Activated CD8-positive, alpha-beta T cell treated with anti-CD3 and anti-CD28 coated beads for 36 hours (primary cell): ENCODE data around the gene NACA. TPM values are rescaled to one million over a fixed set of nuclear protein-coding genes. Genes with fewer than 3 reads are reported as not detected.
A peak's percentile ranks its signal among the peaks of the same experiment; 100 is the strongest.

Experiments
- ATAC-seq: fragments of 200-7000 bp; cut with Tn5 transposase; one replicate; pipeline ENCODE4 v1.10.0; 2021; ENCODE audit warnings: mild to moderate bottlenecking, moderate library complexity
- CTCF ChIA-PET: fragments of 350-600 bp; sonication (Branson Sonifier 250); formaldehyde crosslinking; loops from one replicate; lab custom pipeline; 2021; ENCODE audit warnings: antibody characterized with exemption; lab: Charles Lee
- POLR2A ChIA-PET: fragments of 350-600 bp; sonication (Branson Sonifier 250); formaldehyde crosslinking; loops from one replicate; lab custom pipeline; 2021; ENCODE audit warnings: antibody characterized with exemption; lab: Charles Lee
- DNase-seq: peaks from one replicate; pipeline ENCODE4 v3.0.0-alpha.2; 2020
- H3K27ac Mint-ChIP-seq: one replicate; pipeline ENCODE4 v1.8.0; 2021; ENCODE audit warnings: mild to moderate bottlenecking, mixed read lengths
- H3K27me3 Mint-ChIP-seq: one replicate; pipeline ENCODE4 v1.8.0; 2021; ENCODE audit warnings: mixed read lengths
- H3K36me3 Mint-ChIP-seq: one replicate; pipeline ENCODE4 v1.8.0; 2021; ENCODE audit warnings: low read depth, mixed read lengths
- H3K4me1 Mint-ChIP-seq: one replicate; pipeline ENCODE4 v1.8.0; 2021; ENCODE audit warnings: low read depth, mixed read lengths
- H3K4me3 Mint-ChIP-seq: one replicate; pipeline ENCODE4 v1.8.0; 2021; ENCODE audit warnings: mild to moderate bottlenecking, moderate library complexity, mixed read lengths
- H3K9me3 Mint-ChIP-seq: one replicate; pipeline ENCODE4 v1.8.0; 2021; ENCODE audit warnings: mixed read lengths
- CTCF ChIP-seq: fragments of 200-600 bp; IDR thresholded peaks from one replicate; pipeline ENCODE4 v1.8.0; 2022; ENCODE audit warnings: antibody characterized with exemption, mild to moderate bottlenecking
- intact Hi-C: fragments of 100-400 bp; cut with micrococcal nuclease; formaldehyde crosslinking; loops from one replicate; pipeline ENCODE4 v1.10.0; 2022
- total RNA-seq, 2 experiments: library from RNA; stranded (reverse); gene quantifications; one replicate each; pipeline ENCODE4 v1.2.3, GENCODE V29; 2021

The NACA gene
- total RNA-seq, 2 experiments from 2014 or later, result 1,203 to 1,221 TPM

GRCh38 chr12:56724701-56724971 lies 463 bp downstream of the NACA start:
- H3K4me1 Mint-ChIP-seq, result peaks cover 47% of the 10 kb centered on the region
- peak overlapping the region; percentile 99 for H3K27ac Mint-ChIP-seq
- H3K36me3 Mint-ChIP-seq, result peaks cover 75% of the 10 kb centered on the region
- DNase-seq, result no peak
- intact Hi-C loops, result loop anchor here (5.0 to 10.0 kb wide), 2 partner anchors 37 to 80 kb away; partner anchors contain the start of genes ATP5F1B and PTGES3
- ATAC-seq, result no peak
- H3K4me3 Mint-ChIP-seq, result peak overlapping the region; percentile 98
- ChIA-PET CTCF (interaction anchor here (0.8 kb wide), 1 partner anchor 88 kb away, joined by 3 read pairs; no protein-coding TSS in a partner anchor), POLR2A (interaction anchor here (1.1 to 4.3 kb wide), 6 partner anchors 8 to 79 kb away, joined by 3 to 45 read pairs (median 20); partner anchors contain the start of genes ATP5F1B and PTGES3)
- TF ChIP-seq CTCF, result no peak
- H3K9me3 Mint-ChIP-seq, result no peaks in the 10 kb centered on the region
- no peaks in the 10 kb centered on the region for H3K27me3 Mint-ChIP-seq

DNA sequence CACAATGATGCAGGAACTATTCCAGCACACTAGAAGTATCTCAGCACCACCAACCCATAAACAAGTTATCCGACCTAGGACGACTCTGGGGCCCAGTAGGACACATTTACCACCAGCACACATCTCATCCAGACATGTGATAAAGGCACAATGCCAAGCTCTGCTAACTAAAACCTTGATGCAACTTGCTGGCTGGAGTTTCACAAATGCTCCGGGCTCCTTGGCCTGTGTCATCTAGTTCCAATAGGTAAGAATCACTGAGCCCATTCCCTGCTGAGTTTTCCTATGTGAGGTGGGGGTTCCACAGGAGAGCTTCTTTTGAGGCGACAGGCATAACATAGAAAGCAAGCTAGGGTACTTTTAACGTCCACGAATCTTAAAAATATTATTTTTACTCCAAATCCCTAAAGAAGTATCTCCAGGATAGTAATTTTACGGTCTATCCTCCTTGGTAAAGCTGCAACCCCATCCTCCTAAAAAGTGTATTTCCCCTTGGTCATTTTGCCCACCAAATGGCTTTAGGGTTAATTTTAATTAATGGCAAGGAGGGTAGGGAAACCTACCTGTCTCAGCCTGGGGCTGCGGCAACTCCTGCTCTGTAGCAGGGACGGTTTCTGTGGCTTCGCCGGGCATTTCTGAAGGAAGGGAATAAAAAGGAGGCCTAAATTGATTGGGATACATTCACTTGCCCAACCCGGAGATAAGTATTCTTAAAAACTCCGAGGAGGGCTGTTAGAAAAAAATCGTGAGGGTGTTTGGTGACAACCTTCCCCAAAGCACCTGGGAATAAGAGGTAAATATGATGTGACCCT lies 1.0 kb downstream of the NACA start:
- DNase-seq (peak; percentile 27), ATAC-seq (no peak)
- Mint-ChIP-seq H3K4me1 (peaks cover 53% of the 10 kb centered on the region), H3K27me3 (no peaks in the 10 kb centered on the region), H3K9me3 (no peaks in the 10 kb centered on the region), H3K4me3 (peak overlapping the region; percentile 98), H3K36me3 (peaks cover 76% of the 10 kb centered on the region), H3K27ac (peak overlapping the region; percentile 99)
- CTCF ChIA-PET, result interaction anchor here (0.8 kb wide), 1 partner anchor 88 kb away, joined by 3 read pairs; no protein-coding TSS in a partner anchor
- POLR2A ChIA-PET, result interaction anchor here (0.9 to 4.3 kb wide), 5 partner anchors 19 to 89 kb away, joined by 3 to 45 read pairs (median 3); partner anchors contain the start of genes PRIM1 and PTGES3
- intact Hi-C loops, result loop anchor here (5.0 to 10.0 kb wide), 2 partner anchors 37 to 79 kb away; partner anchors contain the start of genes ATP5F1B and PTGES3
- TF ChIP-seq CTCF, result no peak

- intact Hi-C loops, result loop anchor here (5.0 to 10.0 kb wide), 2 partner anchors 36 to 79 kb away; partner anchors contain the start of genes ATP5F1B and PTGES3
- ChIA-PET POLR2A (interaction anchor here (0.6 to 4.3 kb wide), 9 partner anchors 11 to 98 kb away, joined by 3 to 45 read pairs (median 4); partner anchors contain the start of genes ATP5F1B, PRIM1 and PTGES3), CTCF (no interaction called here)
- peak overlapping the region; percentile 99 for H3K27ac Mint-ChIP-seq
- H3K36me3 Mint-ChIP-seq, result peaks cover 81% of the 10 kb centered on the region
- H3K27me3 Mint-ChIP-seq, result no peaks in the 10 kb centered on the region
- peaks cover 58% of the 10 kb centered on the region for H3K4me1 Mint-ChIP-seq
- ATAC-seq, result no peak
- DNase-seq, result no peak
- H3K9me3 Mint-ChIP-seq, result no peaks in the 10 kb centered on the region
- peak overlapping the region; percentile 98 for H3K4me3 Mint-ChIP-seq
- no peak for TF ChIP-seq CTCF
Measured at GRCh38 chr12:56723352-56723751, 1.7 kb downstream of the NACA start.

DNA sequence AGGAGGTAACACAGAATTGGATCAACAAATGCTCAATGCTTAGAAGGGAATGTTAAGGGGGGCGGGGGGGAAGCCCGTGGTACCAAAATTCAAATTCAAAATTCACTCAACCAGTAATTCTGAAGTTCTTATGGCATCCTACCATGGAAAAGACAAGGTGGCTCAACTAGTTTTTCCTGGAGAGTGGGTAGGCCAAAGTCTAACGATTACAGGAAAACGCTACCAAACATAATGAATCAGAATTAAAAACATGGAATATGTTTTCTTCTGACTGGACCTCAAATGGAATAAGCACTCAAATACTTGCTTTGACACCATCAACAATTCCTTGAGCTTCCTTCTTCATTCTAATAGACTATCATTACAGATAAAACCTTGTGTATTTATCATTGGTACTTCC lies 2.3 kb downstream of the NACA start:
- H3K36me3 Mint-ChIP-seq, result peaks cover 81% of the 10 kb centered on the region
- CTCF ChIA-PET, result interaction anchor here (1.2 kb wide), 1 partner anchor 10 kb away, joined by 4 read pairs; no protein-coding TSS in a partner anchor
- H3K9me3 Mint-ChIP-seq, result no peaks in the 10 kb centered on the region
- no peak for ATAC-seq
- H3K4me1 Mint-ChIP-seq, result peaks cover 58% of the 10 kb centered on the region
- POLR2A ChIA-PET, result interaction anchor here (0.7 to 4.3 kb wide), 7 partner anchors 11 to 98 kb away, joined by 3 to 45 read pairs (median 5); partner anchors contain the start of genes ATP5F1B, PRIM1 and PTGES3
- no peaks in the 10 kb centered on the region for H3K27me3 Mint-ChIP-seq
- H3K27ac Mint-ChIP-seq, result peak overlapping the region; percentile 99
- DNase-seq, result no peak
- H3K4me3 Mint-ChIP-seq, result peak overlapping the region; percentile 98
- intact Hi-C loops, result loop anchor here (5.0 to 10.0 kb wide), 2 partner anchors 36 to 78 kb away; partner anchors contain the start of genes ATP5F1B and PTGES3
- TF ChIP-seq CTCF, result no peak
